Retinal pigment epithelial cell (primary cell): ENCODE data around the gene NXN.

ENCODE experiments used
- DNase-seq: peaks from one replicate; pipeline ENCODE4 v3.0.0-alpha.2; 2010; ENCODE audit warnings: low read depth
- H3K4me3 ChIP-seq: 2 replicates; pipeline ENCODE4 v1.5.1; 2011; ENCODE audit warnings: mild to moderate bottlenecking, low read length, control low read depth, moderate library complexity
- CTCF ChIP-seq: conservative IDR thresholded peaks from 2 replicates; pipeline ENCODE4 v1.5.1; 2011; ENCODE audit warnings: low read depth, low read length, control low read depth, inconsistent platforms

NXN gene

GRCh38 chr17:824378-824777, 155.2 kb downstream of the NXN start:
- no peak for TF ChIP-seq CTCF
- H3K4me3 ChIP-seq: no peak overlapping the region
- no peak for DNase-seq

- no peak for DNase-seq
- TF ChIP-seq CTCF: no peak
- H3K4me3 ChIP-seq: no peak overlapping the region
These were observed 156.1 kb downstream of the NXN start for GRCh38 chr17:823501-823902.

- TF ChIP-seq CTCF: no peak
- no peak for DNase-seq
- no peak overlapping the region for H3K4me3 ChIP-seq
These were observed 160.3 kb downstream of the NXN start for GRCh38 chr17:819251-819650.

GRCh38 chr17:814371-814770, 165.2 kb downstream of the NXN start:
- no peak for TF ChIP-seq CTCF
- no peak for DNase-seq
- H3K4me3 ChIP-seq: no peak overlapping the region

- TF ChIP-seq CTCF: no peak
- DNase-seq: no peak
- no peak overlapping the region for H3K4me3 ChIP-seq
These were observed 166.9 kb downstream of the NXN start for GRCh38 chr17:812638-813204.

GRCh38 chr17:811051-811784, 168.4 kb downstream of the NXN start:
- TF ChIP-seq CTCF: no peak
- no peak for DNase-seq
- no peak overlapping the region for H3K4me3 ChIP-seq

- no peak overlapping the region for H3K4me3 ChIP-seq
- DNase-seq: no peak
- TF ChIP-seq CTCF: no peak
These were observed 171.9 kb downstream of the NXN start for GRCh38 chr17:807523-808294.
